Heart left ventricle (tissue), 16 donors: ENCODE results near the gene CWC22. TPM values are rescaled to one million over a fixed set of nuclear protein-coding genes. Genes with fewer than 3 reads are reported as not detected.

Experiments
- ATAC-seq, 4 donors: fragments of 200-7000 bp; cut with Tn5 transposase; one replicate each; pipeline ENCODE4 v1.9.1; 2020 to 2022; ENCODE audit warnings: moderate library complexity in 4 of 4, mild to moderate bottlenecking in 3 of 4, moderate number of reproducible peaks in 1 of 4
- DNase-seq, 5 donors: peaks; one replicate each; pipeline ENCODE4 v3.0.0-alpha.2; 2020
- H3K27ac ChIP-seq, 12 donors: fragments of 200-600 bp; sonication (generic) in 4 of 12; one replicate each; pipeline versions ENCODE4 v1.5.0 to v1.8.0; 2016 to 2022; ENCODE audit warnings: mild to moderate bottlenecking in 2 of 12
- H3K27me3 ChIP-seq, 9 donors: fragments of 200-600 bp; sonication (generic) in 2 of 9; one replicate each; pipeline versions ENCODE4 v1.5.1 to v1.8.0; 2016 to 2022; ENCODE audit warnings: mild to moderate bottlenecking in 3 of 9
- H3K36me3 ChIP-seq, 9 donors: fragments of 200-600 bp; sonication (generic) in 2 of 9; one replicate each; pipeline versions ENCODE4 v1.5.0 to v1.8.0; 2018 to 2022; ENCODE audit warnings: mild to moderate bottlenecking in 2 of 9
- H3K4me1 ChIP-seq, 12 donors: fragments of 200-600 bp; sonication (generic) in 4 of 12; one replicate each; pipeline versions ENCODE4 v1.5.0 to v1.8.0; 2016 to 2022; ENCODE audit warnings: mild to moderate bottlenecking in 3 of 12
- H3K4me3 ChIP-seq, 12 donors: fragments of 200-600 bp; sonication (generic) in 4 of 12; one replicate each; pipeline versions ENCODE4 v1.5.0 to v1.8.0; 2017 to 2022; ENCODE audit warnings: mild to moderate bottlenecking in 9 of 12, moderate library complexity in 4 of 12
- H3K9me3 ChIP-seq, 12 donors: fragments of 200-600 bp; sonication (generic) in 4 of 12; one replicate each; pipeline versions ENCODE4 v1.5.0 to v1.8.0; 2016 to 2022; ENCODE audit warnings: mild to moderate bottlenecking in 1 of 12
- POLR2A ChIP-seq, 2 donors: fragments of 450-650 bp; IDR thresholded peaks; one replicate each; pipeline ENCODE4 v1.6.1; 2017; ENCODE audit warnings: antibody characterized with exemption in 2 of 2, mild to moderate bottlenecking in 2 of 2, moderate library complexity in 2 of 2
- WGBS, 4 donors: extraction: QIAGEN DNeasy Blood & Tissue Kit in 2 of 4; methylation state at CpG; one replicate each; pipeline versions ENCODE4 v1.1.5 to v1.1.7; 2013 to 2018; 5-methylcytosine and 5-hydroxymethylcytosine counted together
- intact Hi-C, 10 donors: fragments of 100-400 bp; cut with DNase I; formaldehyde crosslinking; loops; one replicate each; pipeline versions ENCODE4 v1.11.1 to v1.14.2; 2022
- polyA plus RNA-seq, 2 donors: library from polyadenylated mRNA; stranded (reverse); fragments of 200-250 nt; gene quantifications; one replicate each; pipeline ENCODE4 v1.2.3, GENCODE V29; 2013
- total RNA-seq, 9 donors: library from RNA; depleted of rRNA in 2 of 9; stranded (reverse); fragments of >200 nt in 2 of 9; fragmentation: NEBNext Ultra II Directional in 3 of 9; extraction: Animal tissue kit (Norgen Biotek cat#: 25700) in 3 of 9; gene quantifications; one replicate each; pipeline versions ENCODE4 v1.1.0 to v1.2.4, GENCODE V29; 2016 to 2023
- TF ChIP-seq, protein P1 (sequence below), 12 donors: fragments of 200-600 bp; sonication (generic) in 4 of 12; IDR thresholded peaks; one replicate each; pipeline versions ENCODE4 v1.5.0 to v1.8.0; 2018 to 2022; ENCODE audit warnings: antibody characterized with exemption in 12 of 12, mild to moderate bottlenecking in 5 of 12
- donor health status: ischemic (EF 13 %, LVEDD 7.1; RV severe dilation, severe dysfunction).
- donor health status: healthy with polysubstance abuse.
- donor health status: DM: no; HTN: yes; CAD: no.
- donor health status: DM: no; HTN: no; CAD: no.
- donor health status: ischemic (EF 25% LVEDD 6.9; RV normal size, moderate dysfunction).
- donor health status: ischemic (EF 25% LVEDD 5.7; RV mildly dilated, moderate dysfunction).
- donor health status: healthy.
- donor health status: DM: yes; HTN: yes; CAD: no.
- donor health status: ischemic (EF 35%, LVEDD 5.7; RV mildly dilated, moderate dysfunction).
- donor health status: nonischemic (EF 11% LVEDD 7.7; RV severe dilation, severe dysfunction).
- donor health status: DM: yes; HTN: yes; CAD: no.
- donor health status: PGD.
- donor health status: ischemic (EF 29% LVEDD 5.4; RV normal size, mild dysfunction).
- donor health status: nonischemic (EF 23%, LVEDD 6.1; RV moderate dilation, normal function).

Gene CWC22
- total and polyA plus RNA-seq, 11 donors = 6.4 to 17.7 (median 11.1) TPM

DNA sequence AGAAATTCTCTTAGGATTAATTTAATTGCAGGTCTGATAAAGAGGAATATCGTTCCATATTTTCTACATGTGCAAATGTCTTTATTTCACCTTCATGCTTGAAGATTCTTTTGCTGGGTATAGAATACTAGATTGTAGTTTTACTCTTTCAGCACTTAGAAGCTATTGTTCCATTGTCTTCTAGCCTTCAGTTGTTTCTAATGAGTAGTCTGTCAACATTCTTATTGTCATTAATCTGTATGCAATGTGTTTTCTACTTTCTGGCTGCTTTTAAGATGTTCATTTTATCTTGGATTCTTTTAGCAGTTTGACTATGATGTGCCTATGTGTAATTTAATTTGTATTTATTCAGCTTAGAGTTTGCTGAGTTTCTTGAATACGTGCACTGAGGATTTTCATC is 81.4 kb downstream of the CWC22 start:
- Histone ChIP-seq H3K27me3 (no peaks in the 10 kb centered on the region), H3K36me3 (no peaks in the 10 kb centered on the region), H3K27ac (no peak overlapping the region), H3K9me3 (peaks cover 0 to 37% (median 9%) of the 10 kb centered on the region in 12 donors), H3K4me1 (no peaks in the 10 kb centered on the region), H3K4me3 (no peak overlapping the region)
- TF ChIP-seq, protein P1, sequence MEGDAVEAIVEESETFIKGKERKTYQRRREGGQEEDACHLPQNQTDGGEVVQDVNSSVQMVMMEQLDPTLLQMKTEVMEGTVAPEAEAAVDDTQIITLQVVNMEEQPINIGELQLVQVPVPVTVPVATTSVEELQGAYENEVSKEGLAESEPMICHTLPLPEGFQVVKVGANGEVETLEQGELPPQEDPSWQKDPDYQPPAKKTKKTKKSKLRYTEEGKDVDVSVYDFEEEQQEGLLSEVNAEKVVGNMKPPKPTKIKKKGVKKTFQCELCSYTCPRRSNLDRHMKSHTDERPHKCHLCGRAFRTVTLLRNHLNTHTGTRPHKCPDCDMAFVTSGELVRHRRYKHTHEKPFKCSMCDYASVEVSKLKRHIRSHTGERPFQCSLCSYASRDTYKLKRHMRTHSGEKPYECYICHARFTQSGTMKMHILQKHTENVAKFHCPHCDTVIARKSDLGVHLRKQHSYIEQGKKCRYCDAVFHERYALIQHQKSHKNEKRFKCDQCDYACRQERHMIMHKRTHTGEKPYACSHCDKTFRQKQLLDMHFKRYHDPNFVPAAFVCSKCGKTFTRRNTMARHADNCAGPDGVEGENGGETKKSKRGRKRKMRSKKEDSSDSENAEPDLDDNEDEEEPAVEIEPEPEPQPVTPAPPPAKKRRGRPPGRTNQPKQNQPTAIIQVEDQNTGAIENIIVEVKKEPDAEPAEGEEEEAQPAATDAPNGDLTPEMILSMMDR (IDR thresholded peaks at IDR 0.05) = no peak
- no peak for TF ChIP-seq POLR2A (IDR thresholded peaks at IDR 0.05)
- 47 to 96% (median 67%) methylated on average over 2 of the region's 2 CpGs for WGBS, 4 donors
- no peak for DNase-seq
- ATAC-seq = no peak
- intact Hi-C loops = loop anchor here in 1 of 10 donors (5.0 kb wide), 1 partner anchor 93 kb away; no protein-coding TSS in a partner anchor

DNA sequence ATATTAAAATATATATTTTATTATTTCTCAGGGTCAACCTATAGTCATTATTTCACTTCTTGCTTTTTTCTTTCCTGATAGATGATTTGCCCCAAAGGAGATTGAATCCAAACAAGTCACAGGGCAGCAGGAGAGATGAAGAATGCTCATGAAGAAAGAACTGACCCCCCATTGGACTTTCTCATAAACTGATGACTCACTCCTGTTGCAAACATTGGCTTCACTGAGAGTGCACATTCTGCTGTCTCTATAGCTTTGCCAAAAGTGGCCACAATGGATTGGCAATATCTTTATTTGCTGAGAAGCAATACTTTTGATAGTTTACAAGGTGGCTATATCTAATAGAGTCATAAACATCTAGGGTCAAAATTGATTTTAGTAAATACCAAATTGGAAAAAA is 89.8 kb downstream of the CWC22 start:
- Histone ChIP-seq H3K27ac (no peak overlapping the region), H3K36me3 (no peaks in the 10 kb centered on the region), H3K4me1 (no peaks in the 10 kb centered on the region), H3K4me3 (no peak overlapping the region), H3K9me3 (no peaks in the 10 kb centered on the region), H3K27me3 (no peaks in the 10 kb centered on the region)
- intact Hi-C loops = no loop called here
- DNase-seq = no peak
- TF ChIP-seq, protein P1 (IDR thresholded peaks at IDR 0.05) = no peak
- no peak for TF ChIP-seq POLR2A (IDR thresholded peaks at IDR 0.05)
- ATAC-seq = no peak

DNA sequence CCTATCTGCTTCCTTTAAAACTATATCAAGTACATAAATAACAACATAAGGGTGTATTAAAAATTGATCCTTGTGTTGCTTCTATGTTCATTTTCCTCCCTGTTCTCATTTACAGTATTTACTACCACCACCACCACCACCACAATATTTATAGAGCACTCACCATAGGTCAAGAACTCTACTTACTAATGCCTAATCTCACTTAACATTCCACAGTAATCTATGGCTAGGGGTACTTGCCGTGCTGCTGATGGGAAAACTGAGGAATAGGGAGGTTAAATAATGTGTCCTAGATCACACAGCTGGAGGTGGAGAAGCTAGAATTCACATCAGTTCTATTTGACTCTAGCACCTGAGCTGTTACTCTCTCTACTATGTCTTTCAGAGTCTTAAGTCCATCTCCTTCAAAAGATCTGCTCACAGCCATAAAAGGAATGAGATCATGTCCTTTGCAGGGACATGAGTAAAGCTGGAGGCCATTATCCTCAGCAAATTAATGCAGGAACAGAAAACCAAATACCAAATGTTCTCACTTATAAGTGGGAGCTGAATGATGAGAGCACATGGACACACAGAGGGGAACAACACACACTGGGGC is 91.6 kb downstream of the CWC22 start:
- H3K4me3 ChIP-seq = no peak overlapping the region
- intact Hi-C loops = no loop called here
- H3K9me3 ChIP-seq = no peaks in the 10 kb centered on the region
- no peaks in the 10 kb centered on the region for H3K36me3 ChIP-seq
- no peaks in the 10 kb centered on the region for H3K4me1 ChIP-seq
- H3K27ac ChIP-seq = no peak overlapping the region
- TF ChIP-seq POLR2A (IDR thresholded peaks at IDR 0.05) = no peak
- TF ChIP-seq, protein P1 (IDR thresholded peaks at IDR 0.05) = no peak
- DNase-seq (no peak), ATAC-seq (no peak)
- H3K27me3 ChIP-seq = no peaks in the 10 kb centered on the region
- WGBS, 4 donors = 5 to 22% (median 15%) methylated on average over 1 of the region's 1 CpG

DNA sequence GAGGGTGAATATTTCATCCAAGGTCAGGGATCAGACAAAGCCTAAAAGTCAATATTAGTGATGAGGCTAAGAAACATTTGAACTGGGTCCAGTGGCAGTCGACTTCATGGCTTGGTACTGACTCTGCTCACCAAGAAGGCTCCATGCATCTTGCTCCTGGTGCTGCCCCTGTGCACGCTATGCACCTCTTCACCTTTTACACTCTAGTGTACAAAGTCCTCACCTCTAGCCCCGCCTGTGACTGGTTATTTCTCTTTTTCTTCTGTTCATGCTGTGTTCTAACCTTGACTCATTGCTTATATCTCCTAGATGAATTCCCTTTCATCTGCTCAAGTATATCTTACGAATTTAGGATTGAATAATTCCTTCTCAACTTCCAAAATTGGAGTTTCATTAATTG is 93.3 kb downstream of the CWC22 start:
- no peaks in the 10 kb centered on the region for H3K9me3 ChIP-seq
- intact Hi-C loops = no loop called here
- H3K4me1 ChIP-seq = no peaks in the 10 kb centered on the region
- H3K27me3 ChIP-seq = no peaks in the 10 kb centered on the region
- H3K4me3 ChIP-seq = no peak overlapping the region
- TF ChIP-seq, protein P1 (IDR thresholded peaks at IDR 0.05) = no peak
- no peak for TF ChIP-seq POLR2A (IDR thresholded peaks at IDR 0.05)
- no peaks in the 10 kb centered on the region for H3K36me3 ChIP-seq
- DNase-seq (no peak), ATAC-seq (no peak)
- H3K27ac ChIP-seq = no peak overlapping the region
- 84 to 87% (median 85%) methylated on average over 4 of the region's 4 CpGs for WGBS, 4 donors
